DMS79 (cell line): ENCODE results near the gene GAB2.

Experiments
- DNase-seq: peaks from one replicate; lab custom pipeline; 2025; lab: John Stamatoyannopoulos, UW

GAB2 gene

GRCh38 chr11:78427615-78428265 lies 10.1 kb upstream of the GAB2 start:
- no peak for DNase-seq

- no peak for DNase-seq
Measured at GRCh38 chr11:78426845-78427244, 9.2 kb upstream of the GAB2 start.

GRCh38 chr11:78425399-78426070 lies 7.9 kb upstream of the GAB2 start:
- DNase-seq, result peak; percentile 18

GRCh38 chr11:78424334-78425270 lies 7.0 kb upstream of the GAB2 start:
- DNase-seq, result no peak

- DNase-seq, result no peak
Measured at GRCh38 chr11:78423241-78423640, 5.6 kb upstream of the GAB2 start.

- peak; percentile 95 for DNase-seq
Measured at GRCh38 chr11:78420796-78421209, 3.2 kb upstream of the GAB2 start.

GRCh38 chr11:78420255-78420764 lies 2.7 kb upstream of the GAB2 start:
- DNase-seq, result peak; percentile 95

GRCh38 chr11:78419327-78419726 lies 1.7 kb upstream of the GAB2 start:
- no peak for DNase-seq

- no peak for DNase-seq
Measured at GRCh38 chr11:78418584-78419211, 1.1 kb upstream of the GAB2 start.

GRCh38 chr11:78417888-78418583 lies 416 bp upstream of the GAB2 start:
- DNase-seq, result peak; percentile 82

GRCh38 chr11:78416285-78417174 lies 1.1 kb downstream of the GAB2 start:
- peak; percentile 72 for DNase-seq

GRCh38 chr11:78415338-78415737 lies 2.3 kb downstream of the GAB2 start:
- DNase-seq, result no peak

GRCh38 chr11:78414321-78415051 lies 3.1 kb downstream of the GAB2 start:
- DNase-seq, result no peak

GRCh38 chr11:78408619-78409018 lies 9.0 kb downstream of the GAB2 start:
- DNase-seq, result no peak

- DNase-seq, result no peak
Measured at GRCh38 chr11:78406568-78407196, 10.9 kb downstream of the GAB2 start.

- DNase-seq, result no peak
Measured at GRCh38 chr11:78405805-78406204, 11.8 kb downstream of the GAB2 start.

GRCh38 chr11:78403781-78404180 lies 13.8 kb downstream of the GAB2 start:
- no peak for DNase-seq

- no peak for DNase-seq
Measured at GRCh38 chr11:78402847-78403246, 14.8 kb downstream of the GAB2 start.

GRCh38 chr11:78400702-78401101 lies 16.9 kb downstream of the GAB2 start:
- no peak for DNase-seq
